ENCODE measurements around the gene EBNA1BP2.

Gene EBNA1BP2

GRCh38 chr1:43177691-43178090 lies 5.6 kb upstream of the EBNA1BP2 start:
- ATAC-seq = no peak

GRCh38 chr1:43174873-43175272 lies 2.8 kb upstream of the EBNA1BP2 start:
- TF ChIP-seq GLIS3 (CRISPR knock-in tag; IDR thresholded peaks at IDR 0.05) (no peak), ESRRG (CRISPR knock-in tag; IDR thresholded peaks at IDR 0.05) (no peak), SNAI2 (CRISPR knock-in tag; IDR thresholded peaks at IDR 0.05) (no peak), CREB5 (CRISPR knock-in tag; IDR thresholded peaks at IDR 0.05; ENCODE audit: low read depth) (no peak), ZFP3 (CRISPR knock-in tag; IDR thresholded peaks at IDR 0.05) (no peak), POU6F1 (CRISPR knock-in tag; IDR thresholded peaks at IDR 0.05; ENCODE audit: borderline replicate concordance, low read depth) (no peak), ZFP30 (CRISPR knock-in tag; IDR thresholded peaks at IDR 0.05) (no peak), ARNTL (CRISPR knock-in tag; IDR thresholded peaks at IDR 0.05; ENCODE audit: borderline replicate concordance, low read depth) (no peak), ZNF8 (CRISPR knock-in tag; IDR thresholded peaks at IDR 0.05) (no peak), ISL1 (CRISPR knock-in tag; IDR thresholded peaks at IDR 0.05) (no peak), CSDC2 (CRISPR knock-in tag; IDR thresholded peaks at IDR 0.05) (no peak), ZNF70 (CRISPR knock-in tag; IDR thresholded peaks at IDR 0.05) (no peak), ZNF565 (CRISPR knock-in tag; conservative IDR thresholded peaks at IDR 0.05; ENCODE audit: low read depth) (no peak)

More at GRCh38 chr1:43177691-43178090, 5.6 kb upstream of the EBNA1BP2 start:
- TF ChIP-seq CSDC2 (CRISPR knock-in tag; IDR thresholded peaks at IDR 0.05) = no peak
- no peak for TF ChIP-seq ZNF8 (CRISPR knock-in tag; IDR thresholded peaks at IDR 0.05)
- TF ChIP-seq ESRRG (CRISPR knock-in tag; IDR thresholded peaks at IDR 0.05) = no peak
- no peak for TF ChIP-seq ISL1 (CRISPR knock-in tag; IDR thresholded peaks at IDR 0.05)
- no peak for TF ChIP-seq ZFP30 (CRISPR knock-in tag; IDR thresholded peaks at IDR 0.05)
- TF ChIP-seq ZNF565 (CRISPR knock-in tag; conservative IDR thresholded peaks at IDR 0.05; ENCODE audit: low read depth) = no peak
- TF ChIP-seq POU6F1 (CRISPR knock-in tag; IDR thresholded peaks at IDR 0.05; ENCODE audit: borderline replicate concordance, low read depth) = no peak

GRCh38 chr1:43172527-43172972 lies 460 bp upstream of the EBNA1BP2 start:
- TF ChIP-seq BACH2 (CRISPR knock-in tag; IDR thresholded peaks at IDR 0.05; ENCODE audit: borderline replicate concordance) (no peak), TSHZ2 (CRISPR knock-in tag; IDR thresholded peaks at IDR 0.05) (no peak), CSRNP3 (CRISPR knock-in tag; IDR thresholded peaks at IDR 0.05) (no peak), ESRRG (CRISPR knock-in tag; IDR thresholded peaks at IDR 0.05) (no peak), PPARA (CRISPR knock-in tag; IDR thresholded peaks at IDR 0.05; ENCODE audit: borderline replicate concordance) (no peak), ISL1 (CRISPR knock-in tag; IDR thresholded peaks at IDR 0.05) (no peak), ZNF8 (CRISPR knock-in tag; IDR thresholded peaks at IDR 0.05) (no peak), ZNF565 (CRISPR knock-in tag; conservative IDR thresholded peaks at IDR 0.05; ENCODE audit: low read depth) (no peak), ZNF70 (CRISPR knock-in tag; IDR thresholded peaks at IDR 0.05) (no peak), TOX (CRISPR knock-in tag; IDR thresholded peaks at IDR 0.05; ENCODE audit: borderline replicate concordance) (no peak), TCF4 (CRISPR knock-in tag; IDR thresholded peaks at IDR 0.05; ENCODE audit: borderline replicate concordance) (no peak), SNAI2 (CRISPR knock-in tag; IDR thresholded peaks at IDR 0.05) (no peak)
- ATAC-seq = peak; percentile 77

More at GRCh38 chr1:43174873-43175272, 2.8 kb upstream of the EBNA1BP2 start:
- no peak for ATAC-seq
